SU-DHL-6 (cell line): ENCODE results near the gene ALDH4A1.

ENCODE experiments used
- CTCF ChIP-seq: fragments of 200-600 bp; sonication (generic); IDR thresholded peaks from one replicate; pipeline ENCODE4 v1.5.1; 2017; ENCODE audit warnings: antibody characterized with exemption, mild to moderate bottlenecking, low read length, moderate library complexity; ENCODE audit not compliant: insufficient read depth, poor library complexity, severe bottlenecking
- EZH2phosphoT487 ChIP-seq: fragments of 200-600 bp; sonication (generic), shearing (Covaris generic); conservative IDR thresholded peaks from 2 replicates; pipeline ENCODE4 v1.6.1; 2018; ENCODE audit warnings: mild to moderate bottlenecking, antibody characterized with exemption, low read length, moderate library complexity, mixed read lengths

- no peak for TF ChIP-seq CTCF
- TF ChIP-seq EZH2phosphoT487, result no peak
These were observed 19.3 kb upstream of the ALDH4A1 start for GRCh38 chr1:18921516-18922251.
